ENCODE results near the gene RNF14. TPM values are rescaled to one million over a fixed set of nuclear protein-coding genes. Genes with fewer than 3 reads are reported as not detected.

Gene RNF14
- total and polyA plus RNA-seq, 10 of the 15 experiments (the other 5 are each of a cell fraction or from before 2014, with no cell fraction given): 13.2 to 41.8 (median 28.3) TPM

DNA sequence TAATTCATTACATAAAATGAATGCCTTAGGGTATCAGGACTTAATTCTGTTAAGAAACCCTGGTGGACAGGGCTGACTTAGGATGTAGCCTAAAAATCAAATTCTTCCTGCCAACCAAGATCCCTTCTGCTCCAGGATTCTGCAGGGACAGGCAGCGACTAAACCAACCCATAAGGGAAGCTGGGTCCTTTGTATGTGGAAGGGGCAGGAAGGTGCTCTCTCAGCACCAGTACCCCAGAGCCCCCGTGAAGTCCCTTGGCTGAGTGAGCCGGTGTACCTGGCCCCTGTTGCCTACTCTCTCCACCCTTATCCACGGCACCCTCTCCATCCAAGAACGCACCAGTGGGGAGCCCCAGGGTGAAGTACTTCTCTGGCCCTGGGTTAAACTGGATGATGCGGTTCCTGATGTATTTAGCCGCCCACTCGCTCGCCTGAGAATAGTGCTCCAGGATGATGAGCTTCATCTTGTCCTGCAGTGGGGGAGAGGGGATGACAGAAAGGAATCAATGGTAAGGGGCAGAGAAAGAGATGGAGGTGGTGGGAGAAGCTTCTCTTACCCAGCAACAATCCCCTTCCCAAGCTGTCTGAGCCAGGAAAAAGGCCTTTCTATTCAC, 42.8 kb downstream of the RNF14 start (continued):
- TF ChIP-seq, protein P1, sequence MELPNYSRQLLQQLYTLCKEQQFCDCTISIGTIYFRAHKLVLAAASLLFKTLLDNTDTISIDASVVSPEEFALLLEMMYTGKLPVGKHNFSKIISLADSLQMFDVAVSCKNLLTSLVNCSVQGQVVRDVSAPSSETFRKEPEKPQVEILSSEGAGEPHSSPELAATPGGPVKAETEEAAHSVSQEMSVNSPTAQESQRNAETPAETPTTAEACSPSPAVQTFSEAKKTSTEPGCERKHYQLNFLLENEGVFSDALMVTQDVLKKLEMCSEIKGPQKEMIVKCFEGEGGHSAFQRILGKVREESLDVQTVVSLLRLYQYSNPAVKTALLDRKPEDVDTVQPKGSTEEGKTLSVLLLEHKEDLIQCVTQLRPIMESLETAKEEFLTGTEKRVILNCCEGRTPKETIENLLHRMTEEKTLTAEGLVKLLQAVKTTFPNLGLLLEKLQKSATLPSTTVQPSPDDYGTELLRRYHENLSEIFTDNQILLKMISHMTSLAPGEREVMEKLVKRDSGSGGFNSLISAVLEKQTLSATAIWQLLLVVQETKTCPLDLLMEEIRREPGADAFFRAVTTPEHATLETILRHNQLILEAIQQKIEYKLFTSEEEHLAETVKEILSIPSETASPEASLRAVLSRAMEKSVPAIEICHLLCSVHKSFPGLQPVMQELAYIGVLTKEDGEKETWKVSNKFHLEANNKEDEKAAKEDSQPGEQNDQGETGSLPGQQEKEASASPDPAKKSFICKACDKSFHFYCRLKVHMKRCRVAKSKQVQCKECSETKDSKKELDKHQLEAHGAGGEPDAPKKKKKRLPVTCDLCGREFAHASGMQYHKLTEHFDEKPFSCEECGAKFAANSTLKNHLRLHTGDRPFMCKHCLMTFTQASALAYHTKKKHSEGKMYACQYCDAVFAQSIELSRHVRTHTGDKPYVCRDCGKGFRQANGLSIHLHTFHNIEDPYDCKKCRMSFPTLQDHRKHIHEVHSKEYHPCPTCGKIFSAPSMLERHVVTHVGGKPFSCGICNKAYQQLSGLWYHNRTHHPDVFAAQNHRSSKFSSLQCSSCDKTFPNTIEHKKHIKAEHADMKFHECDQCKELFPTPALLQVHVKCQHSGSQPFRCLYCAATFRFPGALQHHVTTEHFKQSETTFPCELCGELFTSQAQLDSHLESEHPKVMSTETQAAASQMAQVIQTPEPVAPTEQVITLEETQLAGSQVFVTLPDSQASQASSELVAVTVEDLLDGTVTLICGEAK (IDR thresholded peaks at IDR 0.05; ENCODE audit: borderline replicate concordance): no peak

DNA sequence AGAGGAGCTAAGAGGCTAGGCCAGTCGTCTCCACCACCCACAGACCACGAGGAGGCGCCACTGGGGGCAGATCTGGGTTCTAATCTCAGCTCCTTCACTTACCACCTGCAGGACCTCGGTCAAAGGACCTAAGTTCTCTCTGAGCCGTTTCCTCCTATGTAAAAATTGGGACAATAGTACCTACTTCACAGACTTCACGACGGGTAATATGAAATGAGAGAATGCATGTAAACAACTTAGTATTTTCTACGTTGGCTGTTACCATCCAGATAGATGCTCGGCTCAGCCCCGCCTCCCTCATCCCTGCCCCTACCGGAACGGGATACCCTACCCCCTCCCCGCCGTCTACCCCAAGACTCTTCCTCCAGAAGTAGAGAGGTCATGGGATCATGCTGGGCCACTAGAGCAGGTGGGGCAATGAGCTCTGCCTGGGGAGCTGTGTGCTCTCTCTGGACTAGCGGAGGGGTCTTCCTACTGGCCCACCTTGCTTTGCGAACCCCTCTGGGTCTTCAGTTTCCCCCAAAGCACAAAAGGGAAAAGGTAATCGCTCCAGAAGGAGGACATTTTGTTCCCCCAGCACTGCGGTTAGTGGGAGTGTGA, 43.4 kb downstream of the RNF14 start:
- peak overlapping the region; percentile 50; the same call in 1 of the 2 replicates for H3K9ac ChIP-seq (ENCODE audit: control insufficient read depth, insufficient read depth, low read length)
- in situ Hi-C loops (cut with MboI): no loop called here
- DNase-seq (ENCODE audit: low read depth, low spot score): no peak
- BruUV-seq (replicated peaks): no TSS peak
- peaks cover 16% of the 10 kb centered on the region for H3K4me1 ChIP-seq (ENCODE audit: control insufficient read depth, insufficient read depth, low read length)
- RAD21 ChIA-PET (ENCODE audit: unreplicated experiment): interaction anchor here (1.1 to 1.7 kb wide), 4 partner anchors 8 to 123 kb away, joined by 3 to 6 read pairs (median 4); no protein-coding TSS in a partner anchor
- SMC1A ChIA-PET (ENCODE audit: uncharacterized antibody, unreplicated experiment): interaction anchor here (1.0 to 7.6 kb wide), 4 partner anchors 13 to 51 kb away, joined by 4 to 67 read pairs (median 6); partner anchors contain the start of gene RNF14
- H4K20me1 ChIP-seq (ENCODE audit: control insufficient read depth, insufficient read depth): no peaks in the 10 kb centered on the region
- peak overlapping the region; percentile 93 for H3K4me2 ChIP-seq (ENCODE audit: control insufficient read depth, insufficient read depth)
- peak overlapping the region; percentile 82 for H2AFZ ChIP-seq (ENCODE audit: control insufficient read depth, low read depth, low read length)
- no peak for FAIRE-seq
- peaks cover 0 to 2% of the 10 kb centered on the region in 2 experiments; a peak in 1 of 4 replicates for H3K27me3 ChIP-seq (replicated peaks in 1 of 2; ENCODE audit: control insufficient read depth in 2 of 2, insufficient read depth in 2 of 2, low read length in 1 of 2)
- intact Hi-C loops (cut with micrococcal nuclease; ENCODE audit: unreplicated experiment): no loop called here
- H3K9me3 ChIP-seq (replicated peaks; ENCODE audit: control insufficient read depth, insufficient read depth, low read length): no peaks in the 10 kb centered on the region
- peak overlapping the region; percentile 66 for H3K4me3 ChIP-seq
- WGBS (ENCODE audit: insufficient coverage, insufficient replicate concordance, low lambda C conversion rate, missing lambda C conversion rate): 58% methylated on average over 18 of the region's 18 CpGs
- CTCF ChIA-PET: interaction anchor here (0.5 to 8.9 kb wide), 15 partner anchors 13 to 1174 kb away, joined by 3 to 120 read pairs (median 3); partner anchors contain the start of gene RNF14
- POLR2A ChIA-PET: interaction anchor here (0.6 to 1.9 kb wide), 3 partner anchors 17 to 131 kb away, joined by 3 to 7 read pairs (median 3); partner anchors contain the start of gene RNF14
- no peak overlapping the region for H3K27ac ChIP-seq (ENCODE audit: control insufficient read depth, insufficient read depth)
- H3K79me2 ChIP-seq (ENCODE audit: control insufficient read depth, insufficient read depth, low read length): no peaks in the 10 kb centered on the region
- ATAC-seq: no peak
- no peaks in the 10 kb centered on the region for H3K36me3 ChIP-seq (ENCODE audit: control insufficient read depth in 2 of 2, insufficient read depth in 2 of 2, low read length in 1 of 2)
- TF ChIP-seq ELK1 (IDR thresholded peaks at IDR 0.05; ENCODE audit: low read depth, low read length) (no peak), SMC3 (IDR thresholded peaks at IDR 0.05; ENCODE audit: borderline replicate concordance, low read length) (no peak; the same call in 1 of the 2 replicates), RAD21 (IDR thresholded peaks at IDR 0.05; ENCODE audit: insufficient read depth, low read depth, low read length) (0 out of 2 replicates have a peak, but pooled peaks have one; percentile 17), BRCA1 (IDR thresholded peaks at IDR 0.05; ENCODE audit: low read depth, low read length) (no peak), FOXK2 (IDR thresholded peaks at IDR 0.05) (no peak), EP300 (IDR thresholded peaks at IDR 0.05; ENCODE audit: borderline replicate concordance in 1 of 2, control insufficient read depth in 1 of 2, low read depth in 2 of 2, low read length in 2 of 2) (no peak), ZSCAN29 (IDR thresholded peaks at IDR 0.05) (no peak)
- TF ChIP-seq, protein P2, sequence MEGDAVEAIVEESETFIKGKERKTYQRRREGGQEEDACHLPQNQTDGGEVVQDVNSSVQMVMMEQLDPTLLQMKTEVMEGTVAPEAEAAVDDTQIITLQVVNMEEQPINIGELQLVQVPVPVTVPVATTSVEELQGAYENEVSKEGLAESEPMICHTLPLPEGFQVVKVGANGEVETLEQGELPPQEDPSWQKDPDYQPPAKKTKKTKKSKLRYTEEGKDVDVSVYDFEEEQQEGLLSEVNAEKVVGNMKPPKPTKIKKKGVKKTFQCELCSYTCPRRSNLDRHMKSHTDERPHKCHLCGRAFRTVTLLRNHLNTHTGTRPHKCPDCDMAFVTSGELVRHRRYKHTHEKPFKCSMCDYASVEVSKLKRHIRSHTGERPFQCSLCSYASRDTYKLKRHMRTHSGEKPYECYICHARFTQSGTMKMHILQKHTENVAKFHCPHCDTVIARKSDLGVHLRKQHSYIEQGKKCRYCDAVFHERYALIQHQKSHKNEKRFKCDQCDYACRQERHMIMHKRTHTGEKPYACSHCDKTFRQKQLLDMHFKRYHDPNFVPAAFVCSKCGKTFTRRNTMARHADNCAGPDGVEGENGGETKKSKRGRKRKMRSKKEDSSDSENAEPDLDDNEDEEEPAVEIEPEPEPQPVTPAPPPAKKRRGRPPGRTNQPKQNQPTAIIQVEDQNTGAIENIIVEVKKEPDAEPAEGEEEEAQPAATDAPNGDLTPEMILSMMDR (IDR thresholded peaks at IDR 0.05 in 2 of 3, conservative IDR thresholded peaks at IDR 0.05 in 1 of 3; ENCODE audit: control insufficient read depth in 2 of 3, extremely low read depth in 1 of 3, insufficient read depth in 1 of 3, low read depth in 3 of 3, low read length in 3 of 3): peak; percentile 16 to 41 (median 29); a peak in 3 of 6 replicates
- TF ChIP-seq, protein P3, sequence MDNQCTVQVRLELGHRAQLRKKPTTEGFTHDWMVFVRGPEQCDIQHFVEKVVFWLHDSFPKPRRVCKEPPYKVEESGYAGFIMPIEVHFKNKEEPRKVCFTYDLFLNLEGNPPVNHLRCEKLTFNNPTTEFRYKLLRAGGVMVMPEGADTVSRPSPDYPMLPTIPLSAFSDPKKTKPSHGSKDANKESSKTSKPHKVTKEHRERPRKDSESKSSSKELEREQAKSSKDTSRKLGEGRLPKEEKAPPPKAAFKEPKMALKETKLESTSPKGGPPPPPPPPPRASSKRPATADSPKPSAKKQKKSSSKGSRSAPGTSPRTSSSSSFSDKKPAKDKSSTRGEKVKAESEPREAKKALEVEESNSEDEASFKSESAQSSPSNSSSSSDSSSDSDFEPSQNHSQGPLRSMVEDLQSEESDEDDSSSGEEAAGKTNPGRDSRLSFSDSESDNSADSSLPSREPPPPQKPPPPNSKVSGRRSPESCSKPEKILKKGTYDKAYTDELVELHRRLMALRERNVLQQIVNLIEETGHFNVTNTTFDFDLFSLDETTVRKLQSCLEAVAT (IDR thresholded peaks at IDR 0.05): no peak
